GM12873 (cell line): Measurements from ENCODE around the gene FSD1.

ENCODE experiments used
- CTCF ChIP-seq: IDR thresholded peaks from 2 replicates; pipeline ENCODE4 v1.5.1; 2012; ENCODE audit warnings: low read depth, mild to moderate bottlenecking, moderate library complexity, low read length, control low read depth; ENCODE audit not compliant: insufficient read depth; ENCODE audit errors: missing control alignments

FSD1 gene

GRCh38 chr19:4313847-4314490 is 9.6 kb downstream of the FSD1 start:
- TF ChIP-seq CTCF, result no peak

GRCh38 chr19:4316956-4317355 is 12.6 kb downstream of the FSD1 start:
- no peak for TF ChIP-seq CTCF

- no peak for TF ChIP-seq CTCF
Measured at GRCh38 chr19:4318460-4318859, 14.1 kb downstream of the FSD1 start.

GRCh38 chr19:4319067-4319718 is 14.8 kb downstream of the FSD1 start:
- TF ChIP-seq CTCF, result no peak

GRCh38 chr19:4320419-4320818 is 16.0 kb downstream of the FSD1 start:
- no peak for TF ChIP-seq CTCF

- TF ChIP-seq CTCF, result no peak
Measured at GRCh38 chr19:4322942-4323665, 18.7 kb downstream of the FSD1 start.

GRCh38 chr19:4323692-4324091 is 19.3 kb downstream of the FSD1 start:
- no peak for TF ChIP-seq CTCF
